ENCODE measurements around the gene DOCK3. TPM values are rescaled to one million over a fixed set of nuclear protein-coding genes. Genes with fewer than 3 reads are reported as not detected.

DOCK3 gene
- total and polyA plus RNA-seq, 2 donors (not counting 3 experiments of a cell fraction or from before 2014, with no cell fraction given) = 0.08 to 0.13 TPM

DNA sequence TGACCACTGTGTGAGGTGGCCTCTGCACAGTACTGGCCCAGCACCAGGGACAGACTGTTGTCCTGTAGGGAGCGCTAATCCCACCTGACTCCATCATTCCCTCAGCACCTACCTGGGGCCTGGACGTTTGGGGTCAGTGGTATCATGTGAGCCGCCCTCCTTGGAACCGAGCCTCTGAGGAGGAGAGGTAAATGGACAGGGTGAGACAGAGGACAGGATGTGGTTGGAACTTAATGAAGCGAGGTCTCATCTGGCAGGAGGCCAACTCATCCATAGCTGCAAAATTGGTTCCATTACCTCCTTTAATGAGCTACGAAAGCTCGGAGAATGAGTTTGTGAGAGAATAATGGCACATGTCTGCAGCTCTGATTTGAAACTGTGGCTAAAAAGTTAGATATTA lies 43.9 kb upstream of the DOCK3 start:
- Histone ChIP-seq H3K27ac (ENCODE audit: insufficient read depth, low read depth, low read length) (no peak overlapping the region), H3K4me3 (replicated peaks in 1 of 3; ENCODE audit: insufficient read depth in 1 of 3, low read depth in 1 of 3, low read length in 3 of 3) (no peak overlapping the region), H3K9ac (replicated peaks; ENCODE audit: extremely low read depth, insufficient read depth, low read length) (no peak overlapping the region), H3K9me1 (replicated peaks; ENCODE audit: control insufficient read depth, extremely low read depth, insufficient read depth, low read length) (no peaks in the 10 kb centered on the region), H2AFZ (ENCODE audit: low read depth, low read length) (no peak overlapping the region), H3K4me2 (ENCODE audit: insufficient read depth, low read length) (no peak overlapping the region), H4K20me1 (replicated peaks; ENCODE audit: control insufficient read depth, extremely low read depth, insufficient read depth, low read length) (no peaks in the 10 kb centered on the region), H3K36me3 (ENCODE audit: control insufficient read depth in 2 of 2, extremely low read depth in 1 of 2, insufficient read depth in 2 of 2, low read length in 2 of 2) (no peaks in the 10 kb centered on the region), H3K4me1 (ENCODE audit: control insufficient read depth, extremely low read depth, insufficient read depth, low read length) (no peaks in the 10 kb centered on the region), H3K9me3 (replicated peaks; ENCODE audit: control insufficient read depth, insufficient read depth, low read length) (no peaks in the 10 kb centered on the region), H3K79me2 (ENCODE audit: control insufficient read depth, insufficient read depth, low read length) (no peaks in the 10 kb centered on the region), H3K27me3 (ENCODE audit: control insufficient read depth in 2 of 2, insufficient read depth in 2 of 2, low read length in 2 of 2) (no peaks in the 10 kb centered on the region)
- DNase-seq (ENCODE audit: low read depth, low spot score) (no peak), FAIRE-seq (no peak)
- no peak for TF ChIP-seq JUN (IDR thresholded peaks at IDR 0.05; ENCODE audit: borderline replicate concordance, insufficient read depth, insufficient read length, low read depth)
- no peak for TF ChIP-seq POLR2A (IDR thresholded peaks at IDR 0.05; ENCODE audit: low read depth, low read length)
- TF ChIP-seq EZH2 (IDR thresholded peaks at IDR 0.05; ENCODE audit: borderline replicate concordance, low read depth, low read length, severe bottlenecking) = no peak
- TF ChIP-seq POLR2AphosphoS5 (IDR thresholded peaks at IDR 0.05; ENCODE audit: insufficient read depth, low read depth, low read length) = no peak
- TF ChIP-seq, protein P1, sequence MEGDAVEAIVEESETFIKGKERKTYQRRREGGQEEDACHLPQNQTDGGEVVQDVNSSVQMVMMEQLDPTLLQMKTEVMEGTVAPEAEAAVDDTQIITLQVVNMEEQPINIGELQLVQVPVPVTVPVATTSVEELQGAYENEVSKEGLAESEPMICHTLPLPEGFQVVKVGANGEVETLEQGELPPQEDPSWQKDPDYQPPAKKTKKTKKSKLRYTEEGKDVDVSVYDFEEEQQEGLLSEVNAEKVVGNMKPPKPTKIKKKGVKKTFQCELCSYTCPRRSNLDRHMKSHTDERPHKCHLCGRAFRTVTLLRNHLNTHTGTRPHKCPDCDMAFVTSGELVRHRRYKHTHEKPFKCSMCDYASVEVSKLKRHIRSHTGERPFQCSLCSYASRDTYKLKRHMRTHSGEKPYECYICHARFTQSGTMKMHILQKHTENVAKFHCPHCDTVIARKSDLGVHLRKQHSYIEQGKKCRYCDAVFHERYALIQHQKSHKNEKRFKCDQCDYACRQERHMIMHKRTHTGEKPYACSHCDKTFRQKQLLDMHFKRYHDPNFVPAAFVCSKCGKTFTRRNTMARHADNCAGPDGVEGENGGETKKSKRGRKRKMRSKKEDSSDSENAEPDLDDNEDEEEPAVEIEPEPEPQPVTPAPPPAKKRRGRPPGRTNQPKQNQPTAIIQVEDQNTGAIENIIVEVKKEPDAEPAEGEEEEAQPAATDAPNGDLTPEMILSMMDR (IDR thresholded peaks at IDR 0.05; ENCODE audit: extremely low read depth in 1 of 2, insufficient read depth in 1 of 2, low read depth in 1 of 2, low read length in 2 of 2) = no peak
- no peak for TF ChIP-seq FOS (IDR thresholded peaks at IDR 0.05; ENCODE audit: borderline replicate concordance, insufficient read depth, low read length)
- TF ChIP-seq MYC (IDR thresholded peaks at IDR 0.05; ENCODE audit: low read depth, low read length) = no peak
- no peak for TF ChIP-seq GATA2 (IDR thresholded peaks at IDR 0.05; ENCODE audit: insufficient read depth, insufficient read length, low read depth, low read length)
- TF ChIP-seq, protein P2, sequence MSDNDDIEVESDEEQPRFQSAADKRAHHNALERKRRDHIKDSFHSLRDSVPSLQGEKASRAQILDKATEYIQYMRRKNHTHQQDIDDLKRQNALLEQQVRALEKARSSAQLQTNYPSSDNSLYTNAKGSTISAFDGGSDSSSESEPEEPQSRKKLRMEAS (IDR thresholded peaks at IDR 0.05; ENCODE audit: insufficient read depth, insufficient read length) = no peak
- POLR2A ChIA-PET = interaction anchor here (0.6 kb wide), 1 partner anchor 880 kb away, joined by 3 read pairs; no protein-coding TSS in a partner anchor
- CTCF ChIA-PET = interaction anchor here (1.3 kb wide), 1 partner anchor 19 kb away, joined by 4 read pairs; no protein-coding TSS in a partner anchor
- no TSS peak for BruUV-seq (replicated peaks)
- intact Hi-C loops (cut with micrococcal nuclease) = no loop called here
- dilution Hi-C loops (cut with MboI; ENCODE audit: extremely low pct_ligation_motif_present, low sequenced_read_pairs) = no loop called here

Measured in endothelial cell of umbilical vein (primary cell).